Pons (tissue), 1 donor: ENCODE results near the gene NOTUM.

Experiments used
- DNase-seq: peaks from one replicate; pipeline ENCODE4 v3.0.0-alpha.2; 2016; ENCODE audit warnings: low spot score

NOTUM gene

GRCh38 chr17:81961087-81961511 lies at the start of gene NOTUM:
NOTUM (minus strand) TSS chr17:81961187; CDS start chr17:81960909, 278 bp downstream.
- no peak for DNase-seq

GRCh38 chr17:82009413-82009812 lies 48.4 kb upstream of the NOTUM start:
- DNase-seq = no peak

GRCh38 chr17:82008941-82009405 lies 48.0 kb upstream of the NOTUM start:
- DNase-seq = no peak

GRCh38 chr17:82008258-82008940 lies 47.4 kb upstream of the NOTUM start:
- no peak for DNase-seq

- DNase-seq = no peak
Observed at GRCh38 chr17:82007495-82008257, 46.7 kb upstream of the NOTUM start.

- no peak for DNase-seq
Observed at GRCh38 chr17:82007228-82007494, 46.2 kb upstream of the NOTUM start.

GRCh38 chr17:82006468-82007227 lies 45.7 kb upstream of the NOTUM start:
- no peak for DNase-seq

- no peak for DNase-seq
Observed at GRCh38 chr17:82005701-82006348, 44.8 kb upstream of the NOTUM start.

- no peak for DNase-seq
Observed at GRCh38 chr17:82004517-82005455, 43.8 kb upstream of the NOTUM start.

- DNase-seq = no peak
Observed at GRCh38 chr17:82003411-82004381, 42.7 kb upstream of the NOTUM start.

GRCh38 chr17:82001571-82002056 lies 40.6 kb upstream of the NOTUM start:
- no peak for DNase-seq

GRCh38 chr17:82000803-82001570 lies 40.0 kb upstream of the NOTUM start:
- no peak for DNase-seq

- no peak for DNase-seq
Observed at GRCh38 chr17:81999976-82000802, 39.2 kb upstream of the NOTUM start.

- no peak for DNase-seq
Observed at GRCh38 chr17:81999587-81999975, 38.6 kb upstream of the NOTUM start.

GRCh38 chr17:81998691-81999438 lies 37.9 kb upstream of the NOTUM start:
- no peak for DNase-seq

GRCh38 chr17:81998212-81998611 lies 37.2 kb upstream of the NOTUM start:
- no peak for DNase-seq

- DNase-seq = no peak
Observed at GRCh38 chr17:81996757-81997441, 35.9 kb upstream of the NOTUM start.
